ENCODE measurements around the gene NSMCE1. TPM values are rescaled to one million over a fixed set of nuclear protein-coding genes. Genes with fewer than 3 reads are reported as not detected.
A peak's percentile ranks its signal among the peaks of the same experiment; 100 is the strongest.

Gene NSMCE1
- total RNA-seq, 2 experiments from 2014 or later = 95.8 to 106 TPM

- DNase-seq = no peak
- peaks cover 25% of the 10 kb centered on the region for H3K4me1 Mint-ChIP-seq
- ChIA-PET POLR2A (no interaction called here), CTCF (interaction anchor here (1.7 kb wide), 1 partner anchor 10 kb away, joined by 4 read pairs; no protein-coding TSS in a partner anchor)
- H3K27ac Mint-ChIP-seq = no peak overlapping the region
- H3K9me3 Mint-ChIP-seq = peaks cover 10% of the 10 kb centered on the region
- H3K36me3 Mint-ChIP-seq (ENCODE audit: low read depth) = peaks cover 4% of the 10 kb centered on the region
- H3K27me3 Mint-ChIP-seq = peaks cover 6% of the 10 kb centered on the region
- H3K4me3 Mint-ChIP-seq = no peak overlapping the region
Measured at GRCh38 chr16:27185776-27186130, 82.8 kb downstream of the NSMCE1 start.

DNA sequence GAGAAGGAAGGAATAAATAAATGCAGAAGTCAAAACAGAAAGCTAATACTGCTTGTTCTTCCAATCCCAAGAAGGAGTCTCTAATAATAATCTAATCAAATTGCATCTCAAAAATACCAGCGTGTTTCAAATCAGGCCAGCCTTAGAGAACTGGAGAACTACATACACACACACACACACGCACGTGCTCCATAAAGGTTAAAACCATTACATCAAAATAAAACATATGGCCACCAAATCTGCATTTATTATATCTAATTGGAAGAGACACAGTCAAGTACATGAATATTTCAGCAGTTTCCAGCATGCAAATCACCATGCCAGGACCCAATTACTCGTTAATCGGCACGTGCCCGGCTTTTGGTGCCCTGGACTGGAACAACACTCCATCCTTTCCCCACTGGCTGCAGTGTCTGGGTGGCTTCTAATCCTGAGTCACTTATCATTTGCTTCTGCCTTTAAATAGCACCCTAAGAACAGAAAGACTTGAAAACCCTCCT, 85.6 kb downstream of the NSMCE1 start:
- peaks cover 46% of the 10 kb centered on the region for H3K4me1 Mint-ChIP-seq
- no peak overlapping the region for H3K27ac Mint-ChIP-seq
- no peak overlapping the region for H3K4me3 Mint-ChIP-seq
- DNase-seq = no peak
- CTCF ChIA-PET = interaction anchor here (0.6 kb wide), 1 partner anchor 113 kb away, joined by 6 read pairs; no protein-coding TSS in a partner anchor
- H3K9me3 Mint-ChIP-seq = peaks cover 10% of the 10 kb centered on the region
- peaks cover 4% of the 10 kb centered on the region for H3K36me3 Mint-ChIP-seq (ENCODE audit: low read depth)
- POLR2A ChIA-PET = no interaction called here
- peaks cover 6% of the 10 kb centered on the region for H3K27me3 Mint-ChIP-seq

GRCh38 chr16:27181019-27181790, 87.4 kb downstream of the NSMCE1 start:
- Mint-ChIP-seq H3K4me3 (no peak overlapping the region), H3K27me3 (peaks cover 6% of the 10 kb centered on the region), H3K27ac (peak overlapping the region; percentile 2), H3K36me3 (ENCODE audit: low read depth) (peaks cover 4% of the 10 kb centered on the region), H3K4me1 (peaks cover 56% of the 10 kb centered on the region), H3K9me3 (peaks cover 10% of the 10 kb centered on the region)
- ChIA-PET POLR2A (no interaction called here), CTCF (interaction anchor here (0.8 to 4.1 kb wide), 6 partner anchors 10 to 197 kb away, joined by 3 to 23 read pairs (median 5); no protein-coding TSS in a partner anchor)
- no peak for DNase-seq

GRCh38 chr16:27179500-27180072, 89.0 kb downstream of the NSMCE1 start:
- Mint-ChIP-seq H3K27me3 (peaks cover 6% of the 10 kb centered on the region), H3K4me3 (no peak overlapping the region), H3K4me1 (peaks cover 58% of the 10 kb centered on the region), H3K27ac (peak overlapping the region; percentile 71), H3K9me3 (peaks cover 6% of the 10 kb centered on the region), H3K36me3 (ENCODE audit: low read depth) (peaks cover 4% of the 10 kb centered on the region)
- CTCF ChIA-PET = interaction anchor here (0.6 to 4.1 kb wide), 28 partner anchors 9 to 271 kb away, joined by 3 to 23 read pairs (median 5); partner anchors contain the start of gene KDM8
- peak; percentile 92 for DNase-seq
- POLR2A ChIA-PET = interaction anchor here (0.5 to 0.8 kb wide), 3 partner anchors 20 to 55 kb away, joined by 3 read pairs; no protein-coding TSS in a partner anchor

DNA sequence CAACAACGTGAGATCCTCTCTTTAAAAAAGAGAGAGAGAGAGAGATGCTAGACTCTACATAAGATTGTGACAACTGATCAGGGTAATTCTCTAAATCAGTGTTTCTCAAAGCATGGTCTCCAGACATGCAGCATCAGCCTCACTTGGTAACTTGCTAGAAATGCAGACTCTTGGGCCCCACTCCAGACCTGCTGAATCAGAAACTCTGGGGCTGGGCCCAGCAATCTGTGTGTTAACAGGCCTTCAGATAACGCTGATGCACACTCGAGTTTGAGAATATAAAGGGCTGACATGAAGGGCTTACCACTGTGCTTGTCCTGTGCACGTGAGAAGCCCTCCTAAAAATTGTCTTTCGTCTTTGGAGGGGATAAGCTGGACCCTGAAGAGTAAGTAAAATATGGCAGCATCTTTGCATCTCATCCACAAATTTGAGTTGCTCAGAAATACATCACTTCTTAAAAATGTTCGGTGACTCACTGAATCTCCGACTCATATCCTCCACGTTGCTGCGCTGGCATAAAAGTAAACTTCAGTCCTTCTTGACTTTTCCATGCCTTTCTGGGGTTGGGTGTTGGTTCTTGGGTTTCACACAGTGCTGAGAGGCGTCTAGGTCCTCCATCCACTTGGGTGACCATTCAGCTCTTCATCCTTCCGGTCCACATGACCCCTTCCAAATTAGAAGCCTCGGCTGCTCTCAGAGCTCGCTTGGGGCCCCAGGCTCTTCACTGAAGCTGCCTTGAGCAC, 91.4 kb downstream of the NSMCE1 start:
- Mint-ChIP-seq H3K4me3 (no peak overlapping the region), H3K27me3 (peaks cover 4% of the 10 kb centered on the region), H3K9me3 (peaks cover 4% of the 10 kb centered on the region), H3K27ac (peak overlapping the region; percentile 77), H3K36me3 (ENCODE audit: low read depth) (peaks cover 7% of the 10 kb centered on the region), H3K4me1 (peaks cover 81% of the 10 kb centered on the region)
- ChIA-PET CTCF (interaction anchor here (0.9 to 3.2 kb wide), 5 partner anchors 8 to 193 kb away, joined by 3 to 16 read pairs (median 3); no protein-coding TSS in a partner anchor), POLR2A (no interaction called here)
- DNase-seq = no peak

- DNase-seq = no peak
- Mint-ChIP-seq H3K9me3 (peaks cover 10% of the 10 kb centered on the region), H3K36me3 (ENCODE audit: low read depth) (peaks cover 14% of the 10 kb centered on the region), H3K27me3 (no peaks in the 10 kb centered on the region), H3K4me1 (peaks cover 85% of the 10 kb centered on the region), H3K4me3 (no peak overlapping the region), H3K27ac (peak overlapping the region; percentile 77)
- POLR2A ChIA-PET = interaction anchor here (0.7 kb wide), 1 partner anchor 143 kb away, joined by 3 read pairs; no protein-coding TSS in a partner anchor
- CTCF ChIA-PET = interaction anchor here (1.0 kb wide), 1 partner anchor 195 kb away, joined by 3 read pairs; no protein-coding TSS in a partner anchor
Measured at GRCh38 chr16:27175888-27176287, 92.7 kb downstream of the NSMCE1 start.

Other genes starting within 250 kb of the NSMCE1 start
- not detected for gene C16orf82, start 201.8 kb downstream of the NSMCE1 start, total RNA-seq
- 10 to 100 TPM; 22.5 to 25.0 TPM for gene KDM8, start 65.2 kb downstream of the NSMCE1 start, total RNA-seq
- gene IL4R, start 45.2 kb upstream of the NSMCE1 start, total RNA-seq = 100 to 1,000 TPM; 242 to 262 TPM
- gene IL21R, start 133.4 kb upstream of the NSMCE1 start, total RNA-seq = 10 to 100 TPM; 44.4 to 45.6 TPM

Measured in activated CD4-positive, alpha-beta T cell treated with anti-CD3 and anti-CD28 coated beads, Interleukin-2, amount 10 ng/mL, durations not matched to agents 7 days and 5 days (primary cell).